K562 (cell line): Measurements from ENCODE around the gene WDR81. TPM values are rescaled to one million over a fixed set of nuclear protein-coding genes. Genes with fewer than 3 reads are reported as not detected.

Experiments used
- ARHGAP35 ChIP-seq: fragments of 450-650 bp; IDR thresholded peaks from 2 replicates; pipeline ENCODE4 v1.6.1; 2018; ENCODE audit not compliant: partially characterized antibody
- CLOCK ChIP-seq: fragments of 250-450 bp; sonication (Bioruptor Pico); IDR thresholded peaks from 2 replicates; pipeline ENCODE4 v1.4.0; 2020; ENCODE audit warnings: mild to moderate bottlenecking, moderate library complexity, borderline replicate concordance
- HLTF ChIP-seq: fragments of 450-650 bp; IDR thresholded peaks from 2 replicates; pipeline ENCODE4 v1.6.1; 2016
- HNRNPK ChIP-seq: fragments of 200-400 bp; formaldehyde crosslinking; IDR thresholded peaks from one replicate; pipeline ENCODE4 v1.6.1; 2018; ENCODE audit warnings: mild to moderate bottlenecking, low read depth, low read length; ENCODE audit not compliant: poor library complexity, severe bottlenecking
- KHSRP ChIP-seq: fragments of 450-650 bp; IDR thresholded peaks from 2 replicates; pipeline ENCODE4 v1.6.1; 2017
- MECOM ChIP-seq: fragments of 250-450 bp; sonication (Bioruptor Pico); IDR thresholded peaks from 2 replicates; pipeline ENCODE4 v1.8.0; 2022; ENCODE audit warnings: inconsistent platforms
- NCOR1 ChIP-seq: fragments of 450-650 bp; IDR thresholded peaks from 2 replicates; pipeline ENCODE4 v1.6.1; 2016; ENCODE audit warnings: mild to moderate bottlenecking, moderate library complexity
- NR2C2 ChIP-seq, 2 experiments: fragments of 200-800 bp in 1 of 2; sonication (Bioruptor generic) in 1 of 2; sonication (generic) in 1 of 2; formaldehyde crosslinking in 1 of 2; IDR thresholded peaks; 2 replicates each; pipeline versions ENCODE4 v1.6.1 to v1.8.0; 2016 to 2022; ENCODE audit warnings: mild to moderate bottlenecking in 1 of 2, missing compliant biosample characterization in 1 of 2, missing genetic modification characterization in 1 of 2, missing genetic modification reagents in 1 of 2
- PHF8 ChIP-seq: fragments of 200-600 bp; sonication (generic); IDR thresholded peaks from 2 replicates; pipeline ENCODE4 v1.6.1; 2012; ENCODE audit warnings: mixed run types, mild to moderate bottlenecking, inconsistent platforms, low read length, moderate library complexity, borderline replicate concordance
- POU5F1 ChIP-seq: fragments of 150-350 bp; IDR thresholded peaks from 2 replicates; pipeline ENCODE4 v1.6.1; 2014; ENCODE audit warnings: borderline replicate concordance, low read length, low read depth, mild to moderate bottlenecking; ENCODE audit not compliant: partially characterized antibody
- PTRF ChIP-seq: fragments of 450-650 bp; IDR thresholded peaks from 2 replicates; pipeline ENCODE4 v1.6.1; 2016; ENCODE audit warnings: mild to moderate bottlenecking, missing genetic modification characterization, missing compliant biosample characterization
- SPI1 ChIP-seq: IDR thresholded peaks from 2 replicates; pipeline ENCODE4 v1.6.1; 2011; ENCODE audit warnings: low read depth, low read length, control low read depth, borderline replicate concordance
- STAT5B ChIP-seq: fragments of 250-450 bp; sonication (Bioruptor Pico); IDR thresholded peaks from 2 replicates; pipeline ENCODE4 v1.8.0; 2021; ENCODE audit warnings: mild to moderate bottlenecking, inconsistent platforms
- TCF7 ChIP-seq: sonication (generic); IDR thresholded peaks from 2 replicates; pipeline ENCODE4 v1.6.1; 2016; ENCODE audit warnings: antibody characterized with exemption, borderline replicate concordance
- TSHZ1 ChIP-seq: fragments of 250-450 bp; sonication (Bioruptor Pico); IDR thresholded peaks from 2 replicates; pipeline ENCODE4 v1.4.0; 2020; ENCODE audit warnings: mild to moderate bottlenecking, moderate library complexity
- ZNF121 ChIP-seq: sonication (generic); formaldehyde crosslinking; conservative IDR thresholded peaks from 2 replicates; pipeline ENCODE4 v1.8.0; 2022; ENCODE audit warnings: missing genetic modification reagents
- ZNF354B ChIP-seq: fragments of 250-450 bp; sonication (Bioruptor Pico); IDR thresholded peaks from 2 replicates; pipeline ENCODE4 v1.4.0; 2020
- ZNF449 ChIP-seq: fragments of 250-450 bp; sonication (Bioruptor Pico); IDR thresholded peaks from 2 replicates; pipeline ENCODE4 v1.8.0; 2022; ENCODE audit warnings: moderate library complexity, mild to moderate bottlenecking, inconsistent platforms
- polyA plus RNA-seq, 8 experiments: library from polyadenylated mRNA; depleted of rRNA in 4 of 8; stranded (reverse) in 5 of 8; unstranded in 3 of 8; fragments of >200 nt; fragmentation: Nextera tagmentation in 2 of 8; fragmentation: Illumina TruSeq in 1 of 8; extraction: Ambion mirVana in 2 of 8; extraction: Trizol in 1 of 8; gene quantifications; 2 replicates each; pipeline versions ENCODE4 v1.2.1 to v1.2.3, GENCODE V29; 2011 to 2014; ENCODE audit warnings: inconsistent platforms in 1 of 8, missing spikeins in 1 of 8
- total RNA-seq, 7 experiments: library from RNA; depleted of rRNA in 6 of 7; stranded (reverse); fragments of >200 nt in 6 of 7; fragmentation: Illumina TruSeq in 2 of 7; extraction: Trizol in 2 of 7; gene quantifications; 2 replicates each; pipeline versions ENCODE4 v1.2.1 to v1.2.3, GENCODE V29; 2011 to 2021; ENCODE audit warnings: low replicate concordance in 1 of 7

Gene WDR81
- total and polyA plus RNA-seq, 9 of the 15 experiments (the other 6 are each of a cell fraction or from before 2014, with no cell fraction given), result 0.01 to 17.1 (median 3.3) TPM

DNA sequence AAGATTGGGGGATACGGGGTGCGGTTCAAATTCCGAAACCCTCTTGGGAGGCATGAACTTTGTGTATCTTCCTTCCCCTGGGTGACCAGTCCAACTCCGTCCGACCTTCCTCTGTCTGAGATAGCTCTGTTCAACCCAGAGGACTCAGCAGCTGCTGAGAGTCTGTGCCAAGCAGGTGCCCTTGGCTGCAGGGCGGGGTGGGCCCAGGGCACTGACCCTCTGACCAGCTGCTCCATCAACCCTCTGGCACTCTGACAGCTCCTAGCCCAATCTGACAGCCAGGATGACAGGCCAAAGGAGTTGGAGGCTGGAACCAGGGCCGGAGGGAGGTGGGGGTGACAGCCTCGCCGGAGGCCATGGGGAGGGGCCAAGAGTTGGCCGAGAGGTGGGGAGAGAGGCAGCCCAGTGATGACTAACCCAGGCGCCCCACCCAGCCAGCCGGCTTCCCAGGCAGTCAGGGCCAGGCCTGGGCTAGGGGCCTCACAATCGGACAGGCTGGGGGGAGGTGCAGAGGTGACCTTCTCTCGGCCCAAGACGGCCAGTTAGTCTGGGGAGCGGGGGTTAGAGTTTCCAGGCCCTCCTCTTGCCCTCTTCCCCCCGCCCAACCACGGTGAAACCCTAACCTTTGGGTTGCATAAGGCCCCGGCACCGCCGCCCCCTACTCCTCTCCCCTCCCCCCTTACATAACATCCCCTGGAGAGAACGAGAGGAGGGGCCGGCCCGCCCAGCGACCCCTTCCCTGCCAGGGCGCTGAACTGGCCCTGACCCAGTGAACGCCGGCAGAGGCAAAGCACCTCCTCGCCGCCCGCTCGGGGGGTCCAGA is 9.3 kb upstream of the WDR81 start (continued):
- TF ChIP-seq SPI1 (no peak), CLOCK (CRISPR knock-in tag) (no peak), KHSRP (no peak), ZNF449 (CRISPR knock-in tag) (no peak), ARHGAP35 (no peak), HNRNPK (no peak), ZNF354B (no peak), POU5F1 (no peak), TCF7 (no peak), NR2C2 (CRISPR knock-in tag; IDR thresholded peaks at IDR 0.05) (no peak), NR2C2 (tag; IDR thresholded peaks at IDR 0.05) (0 out of 2 replicates have a peak, but pooled peaks have one; percentile 5), STAT5B (no peak), TSHZ1 (CRISPR knock-in tag) (no peak), HLTF (no peak), PTRF (no peak), PHF8 (0 out of 2 replicates have a peak, but pooled peaks have one; percentile 5), ZNF121 (CRISPR knock-in tag) (no peak), MECOM (CRISPR knock-in tag) (no peak), NCOR1 (peak; percentile 45)
